Endodermal cell (in vitro differentiated cells): ENCODE data around the gene RANBP10. TPM values are rescaled to one million over a fixed set of nuclear protein-coding genes. Genes with fewer than 3 reads are reported as not detected.

Experiments used
- DNase-seq: peaks from one replicate; pipeline ENCODE4 v3.0.0-alpha.2; 2017
- H3K27ac ChIP-seq: 2 replicates; pipeline ENCODE4 v1.5.1; 2013; ENCODE audit warnings: mild to moderate bottlenecking, low read depth, low read length, moderate library complexity
- H3K27me3 ChIP-seq: 2 replicates; pipeline ENCODE4 v1.6.1; 2013; ENCODE audit warnings: mild to moderate bottlenecking, low read length, moderate library complexity; ENCODE audit not compliant: insufficient read depth, control insufficient read depth, poor library complexity, severe bottlenecking
- H3K36me3 ChIP-seq: 2 replicates; pipeline ENCODE4 v1.7.0; 2013; ENCODE audit warnings: mild to moderate bottlenecking, low read length, moderate library complexity; ENCODE audit not compliant: control insufficient read depth, insufficient read depth
- H3K4me1 ChIP-seq: one replicate; pipeline ENCODE4 v1.7.0; 2013; ENCODE audit warnings: low read length; ENCODE audit not compliant: control insufficient read depth, insufficient read depth
- H3K4me3 ChIP-seq: 2 replicates; pipeline ENCODE4 v1.5.1; 2013; ENCODE audit warnings: mild to moderate bottlenecking, low read length, moderate library complexity
- H3K9ac ChIP-seq: 2 replicates; pipeline ENCODE4 v1.6.1; 2013; ENCODE audit warnings: mild to moderate bottlenecking, low read length, moderate library complexity; ENCODE audit not compliant: poor library complexity, severe bottlenecking; ENCODE audit errors: extremely low read depth
- H3K9me3 ChIP-seq: 2 replicates; pipeline ENCODE4 v1.6.1; 2013; ENCODE audit warnings: mild to moderate bottlenecking, low read length, moderate library complexity; ENCODE audit not compliant: control insufficient read depth
- H3K27ac Mint-ChIP-seq: 2 replicates; pipeline ENCODE4 v1.8.0; 2020; ENCODE audit warnings: mixed read lengths
- H3K27me3 Mint-ChIP-seq: 2 replicates; pipeline ENCODE4 v1.8.0; 2021; ENCODE audit warnings: mild to moderate bottlenecking, mixed read lengths; ENCODE audit not compliant: insufficient read depth
- H3K36me3 Mint-ChIP-seq: 2 replicates; pipeline ENCODE4 v1.8.0; 2020; ENCODE audit warnings: low read depth, mixed read lengths
- H3K4me1 Mint-ChIP-seq: 2 replicates; pipeline ENCODE4 v1.8.0; 2020; ENCODE audit warnings: mixed read lengths
- H3K4me3 Mint-ChIP-seq: 2 replicates; pipeline ENCODE4 v1.8.0; 2020; ENCODE audit warnings: mild to moderate bottlenecking, moderate library complexity, mixed read lengths
- H3K9me3 Mint-ChIP-seq: 2 replicates; pipeline ENCODE4 v1.8.0; 2020; ENCODE audit warnings: mild to moderate bottlenecking, mixed read lengths
- CTCF ChIP-seq: fragments of 200-600 bp; sonication (generic); conservative IDR thresholded peaks from 2 replicates; pipeline ENCODE4 v1.5.0; 2021; ENCODE audit warnings: antibody characterized with exemption, mild to moderate bottlenecking
- WGBS, 2 experiments: methylation state at CpG; one replicate each; pipeline versions ENCODE4 v1.1.5 to v1.1.7; 2013; ENCODE audit warnings: missing lambda C conversion rate in 2 of 2, mixed read lengths in 1 of 2; ENCODE audit not compliant: insufficient coverage in 1 of 2, insufficient read length in 1 of 2; 5-methylcytosine and 5-hydroxymethylcytosine counted together
- total RNA-seq, 2 donors: library from RNA; stranded (reverse); fragmentation: NEBNext Ultra II Directional in 1 of 2; extraction: Animal tissue kit (Norgen Biotek cat#: 25700) in 1 of 2; gene quantifications; 2 replicates in 1 of 2; 3 replicates in 1 of 2; pipeline ENCODE4 v1.2.1, GENCODE V29; 2021

Gene RANBP10
- total RNA-seq, 2 donors from 2014 or later = 19.2 to 22.5 TPM

GRCh38 chr16:67677712-67678111 is 128.6 kb downstream of the RANBP10 start:
- H3K36me3 Mint-ChIP-seq = peaks cover 12% of the 10 kb centered on the region
- no peak overlapping the region for H3K4me3 Mint-ChIP-seq
- Histone ChIP-seq H3K27me3 (no peaks in the 10 kb centered on the region), H3K9me3 (no peaks in the 10 kb centered on the region), H3K27ac (no peak overlapping the region), H3K36me3 (peaks cover 3% of the 10 kb centered on the region), H3K4me3 (no peak overlapping the region), H3K4me1 (no peaks in the 10 kb centered on the region), H3K9ac (no peak overlapping the region)
- 88 to 100% methylated on average over 1 of the region's 1 CpG for WGBS, 2 experiments
- no peaks in the 10 kb centered on the region for H3K4me1 Mint-ChIP-seq
- H3K9me3 Mint-ChIP-seq = no peaks in the 10 kb centered on the region
- DNase-seq = peak; percentile 73
- H3K27me3 Mint-ChIP-seq = no peaks in the 10 kb centered on the region
- peak overlapping the region; percentile 84 for H3K27ac Mint-ChIP-seq
- no peak for TF ChIP-seq CTCF

- no peak overlapping the region for H3K27ac Mint-ChIP-seq
- H3K9ac ChIP-seq = no peak overlapping the region
- no peaks in the 10 kb centered on the region for H3K9me3 Mint-ChIP-seq
Measured at GRCh38 chr16:67676939-67677338, 129.4 kb downstream of the RANBP10 start.

GRCh38 chr16:67676516-67676915 is 129.8 kb downstream of the RANBP10 start:
- Histone ChIP-seq H3K9me3 (no peaks in the 10 kb centered on the region), H3K4me3 (no peak overlapping the region), H3K9ac (no peak overlapping the region), H3K27ac (no peak overlapping the region), H3K27me3 (no peaks in the 10 kb centered on the region), H3K36me3 (peaks cover 3% of the 10 kb centered on the region), H3K4me1 (no peaks in the 10 kb centered on the region)
- no peak overlapping the region for H3K4me3 Mint-ChIP-seq
- no peak for TF ChIP-seq CTCF
- no peak for DNase-seq
- H3K36me3 Mint-ChIP-seq = peaks cover 12% of the 10 kb centered on the region
- 95 to 100% methylated on average over 1 to 4 of the region's 4 CpGs for WGBS, 2 experiments
- H3K4me1 Mint-ChIP-seq = no peaks in the 10 kb centered on the region
- H3K27ac Mint-ChIP-seq = no peak overlapping the region
- H3K27me3 Mint-ChIP-seq = no peaks in the 10 kb centered on the region
- no peaks in the 10 kb centered on the region for H3K9me3 Mint-ChIP-seq

More at GRCh38 chr16:67676939-67677338, 129.4 kb downstream of the RANBP10 start:
- Histone ChIP-seq H3K27me3 (no peaks in the 10 kb centered on the region), H3K27ac (no peak overlapping the region), H3K36me3 (peaks cover 3% of the 10 kb centered on the region), H3K4me1 (no peaks in the 10 kb centered on the region), H3K9me3 (no peaks in the 10 kb centered on the region), H3K4me3 (no peak overlapping the region)
- TF ChIP-seq CTCF = no peak
- Mint-ChIP-seq H3K4me1 (no peaks in the 10 kb centered on the region), H3K36me3 (peaks cover 12% of the 10 kb centered on the region), H3K27me3 (no peaks in the 10 kb centered on the region), H3K4me3 (no peak overlapping the region)
- DNase-seq = peak; percentile 8
- 91 to 95% methylated on average over 6 to 8 of the region's 8 CpGs for WGBS, 2 experiments
